ENCODE data around the gene ARHGAP26. TPM values are rescaled to one million over a fixed set of nuclear protein-coding genes. Genes with fewer than 3 reads are reported as not detected.

Gene ARHGAP26
- total RNA-seq, 1 experiment from 2014 or later = 65.5 TPM

GRCh38 chr5:143076377-143076776 is 306.2 kb downstream of the ARHGAP26 start:
- Histone ChIP-seq H3K4me3 (ENCODE audit: low read depth in 2 of 2, low read length in 2 of 2) (no peak overlapping the region), H3K4me1 (ENCODE audit: control insufficient read depth, insufficient read depth, low read length) (no peaks in the 10 kb centered on the region), H3K36me3 (ENCODE audit: control insufficient read depth, insufficient read depth, low read length) (no peaks in the 10 kb centered on the region), H3K27ac (ENCODE audit: low read length) (no peak overlapping the region), H3K27me3 (ENCODE audit: control insufficient read depth, insufficient read depth, low read length) (no peaks in the 10 kb centered on the region), H3K9me3 (ENCODE audit: control insufficient read depth, insufficient read depth, low read depth, low read length) (no peaks in the 10 kb centered on the region)
- intact Hi-C loops (cut with micrococcal nuclease; ENCODE audit: unreplicated experiment) = no loop called here
- BruUV-seq (replicated peaks) = no TSS peak
- in situ Hi-C loops (cut with HindIII; ENCODE audit: low pct_unique_long_range_greater_than_20kb, low sequenced_read_pairs) = no loop called here
- no peak for DNase-seq (ENCODE audit: low read depth, low spot score)
- CTCF ChIA-PET = no interaction called here
- POLR2A ChIA-PET = no interaction called here
- TF ChIP-seq SIN3A (IDR thresholded peaks at IDR 0.05; ENCODE audit: borderline replicate concordance, insufficient read depth, low read depth, low read length) (no peak), CTCF (IDR thresholded peaks at IDR 0.05) (no peak), REST (IDR thresholded peaks at IDR 0.05; ENCODE audit: insufficient read depth in 1 of 2, low read depth in 2 of 2, low read length in 1 of 2) (no peak), TCF7L2 (IDR thresholded peaks at IDR 0.05; ENCODE audit: low read depth, low read length) (no peak), POLR2AphosphoS5 (IDR thresholded peaks at IDR 0.05; ENCODE audit: low read depth, low read length) (no peak)
- no peak for ATAC-seq

- in situ Hi-C loops (cut with HindIII; ENCODE audit: low pct_unique_long_range_greater_than_20kb, low sequenced_read_pairs) (no loop called here), intact Hi-C loops (cut with micrococcal nuclease; ENCODE audit: unreplicated experiment) (no loop called here)
- TF ChIP-seq TCF7L2 (IDR thresholded peaks at IDR 0.05; ENCODE audit: low read depth, low read length) (no peak), POLR2AphosphoS5 (IDR thresholded peaks at IDR 0.05; ENCODE audit: low read depth, low read length) (no peak), REST (IDR thresholded peaks at IDR 0.05; ENCODE audit: insufficient read depth in 1 of 2, low read depth in 2 of 2, low read length in 1 of 2) (no peak), SIN3A (IDR thresholded peaks at IDR 0.05; ENCODE audit: borderline replicate concordance, insufficient read depth, low read depth, low read length) (no peak), CTCF (IDR thresholded peaks at IDR 0.05) (no peak)
- peaks cover under 1% of the 10 kb centered on the region; the same call in 1 of the 2 replicates for H3K4me1 ChIP-seq (ENCODE audit: control insufficient read depth, insufficient read depth, low read length)
- no peak overlapping the region for H3K4me3 ChIP-seq (ENCODE audit: low read depth in 2 of 2, low read length in 2 of 2)
- ATAC-seq (no peak), DNase-seq (ENCODE audit: low read depth, low spot score) (no peak)
- ChIA-PET CTCF (no interaction called here), POLR2A (no interaction called here)
- no peaks in the 10 kb centered on the region for H3K9me3 ChIP-seq (ENCODE audit: control insufficient read depth, insufficient read depth, low read depth, low read length)
- BruUV-seq (replicated peaks) = no TSS peak
- H3K27me3 ChIP-seq (ENCODE audit: control insufficient read depth, insufficient read depth, low read length) = no peaks in the 10 kb centered on the region
- no peak overlapping the region for H3K27ac ChIP-seq (ENCODE audit: low read length)
- no peaks in the 10 kb centered on the region for H3K36me3 ChIP-seq (ENCODE audit: control insufficient read depth, insufficient read depth, low read length)
Measured at GRCh38 chr5:143077453-143078103, 307.4 kb downstream of the ARHGAP26 start.
